ENCODE data around the gene PRTN3.

DNA sequence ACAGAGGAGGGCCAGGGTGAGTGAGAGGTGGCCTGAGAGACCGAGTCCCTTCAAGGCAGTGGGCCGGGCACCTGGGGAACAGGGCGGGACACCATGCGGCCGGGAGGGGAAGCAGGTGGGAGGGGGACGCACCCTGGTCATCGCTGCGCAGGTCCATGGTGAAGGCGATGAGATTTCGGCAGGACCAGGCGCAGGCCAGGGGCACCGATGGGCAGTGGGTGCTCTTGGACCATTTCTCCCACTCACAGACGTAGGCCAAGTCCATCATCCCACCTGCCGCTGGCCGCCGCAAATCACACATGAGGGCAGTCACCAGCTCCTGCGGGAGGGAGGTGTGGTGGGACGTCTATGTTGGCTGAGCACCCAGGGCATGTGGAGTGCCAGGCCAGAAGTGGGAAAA, 50.0 kb downstream of the PRTN3 start:
- TF ChIP-seq CTCF (IDR thresholded peaks at IDR 0.05), result no peak
- no peak for TF ChIP-seq EZH2 (IDR thresholded peaks at IDR 0.05)
- no peak for TF ChIP-seq EZH2phosphoT487 (IDR thresholded peaks at IDR 0.05)

Measured in neural progenitor cell (in vitro differentiated cells).